Gastroesophageal sphincter (tissue), 4 donors: ENCODE results near the gene CDKN3. TPM values are rescaled to one million over a fixed set of nuclear protein-coding genes. Genes with fewer than 3 reads are reported as not detected.
"Not testable (repeated sequence)": the region's sequence is repeated elsewhere in the genome, so short reads cannot be mapped to it uniquely, and the experiment has no call there.

ENCODE experiments used
- ATAC-seq: fragments of 150-250 bp; one replicate; pipeline ENCODE4 v1.9.1; 2016; ENCODE audit warnings: mild to moderate bottlenecking, moderate library complexity
- H3K27ac ChIP-seq, 4 donors: fragments of 200-600 bp; sonication (generic) in 3 of 4; 1 replicate in 3 of 4; 2 replicates in 1 of 4; pipeline ENCODE4 v1.5.1; 2016 to 2019
- H3K27me3 ChIP-seq: fragments of 200-600 bp; sonication (generic); one replicate; pipeline ENCODE4 v1.5.1; 2019
- H3K36me3 ChIP-seq, 2 donors: fragments of 200-600 bp; sonication (generic); one replicate each; pipeline ENCODE4 v1.5.1; 2019; ENCODE audit warnings: control low read depth in 1 of 2
- H3K4me1 ChIP-seq, 3 donors: fragments of 200-600 bp; sonication (generic); 1 replicate in 2 of 3; 2 replicates in 1 of 3; pipeline ENCODE4 v1.5.1; 2016 to 2019; ENCODE audit warnings: control low read depth in 2 of 3
- H3K4me3 ChIP-seq, 2 donors: fragments of 200-600 bp; sonication (generic); one replicate each; pipeline ENCODE4 v1.5.1; 2019; ENCODE audit warnings: mild to moderate bottlenecking in 1 of 2, moderate library complexity in 1 of 2
- H3K9me3 ChIP-seq, 3 donors: fragments of 200-600 bp; sonication (generic); one replicate each; pipeline ENCODE4 v1.5.1; 2017 to 2019; ENCODE audit warnings: control low read depth in 2 of 3
- CTCF ChIP-seq, 4 experiments: fragments of 200-600 bp in 2 of 4; fragments of 450-650 bp in 2 of 4; sonication (generic) in 1 of 4; IDR thresholded peaks; one replicate each; pipeline ENCODE4 v1.5.1; 2017 to 2019; ENCODE audit warnings: antibody characterized with exemption in 4 of 4, mild to moderate bottlenecking in 2 of 4, moderate library complexity in 2 of 4
- EP300 ChIP-seq: sonication (generic); formaldehyde crosslinking; IDR thresholded peaks from one replicate; pipeline ENCODE4 v1.6.1; 2017; ENCODE audit warnings: antibody characterized with exemption, mild to moderate bottlenecking
- POLR2A ChIP-seq, 2 donors: fragments of 450-650 bp; IDR thresholded peaks; one replicate each; pipeline ENCODE4 v1.6.1; 2017; ENCODE audit warnings: antibody characterized with exemption in 2 of 2, mild to moderate bottlenecking in 2 of 2, moderate library complexity in 1 of 2
- POLR2AphosphoS5 ChIP-seq: sonication (generic); formaldehyde crosslinking; IDR thresholded peaks from one replicate; pipeline ENCODE4 v1.6.1; 2017; ENCODE audit warnings: antibody characterized with exemption
- WGBS, 2 donors: methylation state at CpG; one replicate each; pipeline ENCODE4 v1.1.5; 2018; ENCODE audit warnings: low coverage in 1 of 2; 5-methylcytosine and 5-hydroxymethylcytosine counted together
- total RNA-seq, 4 donors: library from RNA; depleted of rRNA; stranded (reverse); fragments of >200 nt; gene quantifications; one replicate each; pipeline ENCODE4 v1.1.0, GENCODE V29; 2016

Gene CDKN3
- total RNA-seq, 4 donors from 2014 or later, result 2.0 to 3.1 (median 3.0) TPM; not detected in 1

- peaks cover 0 to 10% (median 6%) of the 10 kb centered on the region in 3 donors for H3K4me1 ChIP-seq
- 93 to 100% methylated on average over 2 to 10 of the region's 27 CpGs for WGBS, 2 donors
- no peaks in the 10 kb centered on the region for H3K36me3 ChIP-seq
- no peaks in the 10 kb centered on the region for H3K27me3 ChIP-seq
- no peak for TF ChIP-seq POLR2AphosphoS5
- TF ChIP-seq CTCF (IDR thresholded peaks at IDR 0.05), result no peak
- no peak for TF ChIP-seq EP300
- no peak for TF ChIP-seq POLR2A (IDR thresholded peaks at IDR 0.05)
- H3K9me3 ChIP-seq, result no peaks in the 10 kb centered on the region
- H3K27ac ChIP-seq, result no peak overlapping the region
- no peak for ATAC-seq
- H3K4me3 ChIP-seq, result no peak overlapping the region
These were observed 2.2 kb upstream of the CDKN3 start for GRCh38 chr14:54394596-54394995.

GRCh38 chr14:54395284-54395683 is 1.5 kb upstream of the CDKN3 start:
- Histone ChIP-seq H3K27me3 (no peaks in the 10 kb centered on the region), H3K4me1 (peaks cover 0 to 10% (median 6%) of the 10 kb centered on the region in 3 donors), H3K36me3 (no peaks in the 10 kb centered on the region), H3K27ac (no peak overlapping the region), H3K9me3 (no peaks in the 10 kb centered on the region), H3K4me3 (no peak overlapping the region)
- WGBS, 2 donors, result 67 to 81% methylated on average over 3 to 4 of the region's 4 CpGs
- ATAC-seq, result no peak
- TF ChIP-seq POLR2AphosphoS5 (no peak), EP300 (no peak), CTCF (IDR thresholded peaks at IDR 0.05) (no peak), POLR2A (IDR thresholded peaks at IDR 0.05) (no peak)

GRCh38 chr14:54395716-54396115 is 1.1 kb upstream of the CDKN3 start:
- peaks cover 0 to 10% (median 6%) of the 10 kb centered on the region in 3 donors for H3K4me1 ChIP-seq
- H3K4me3 ChIP-seq, result no peak overlapping the region
- TF ChIP-seq EP300 (no peak), CTCF (IDR thresholded peaks at IDR 0.05) (no peak), POLR2A (IDR thresholded peaks at IDR 0.05) (no peak), POLR2AphosphoS5 (no peak)
- no peaks in the 10 kb centered on the region for H3K36me3 ChIP-seq
- no peaks in the 10 kb centered on the region for H3K27me3 ChIP-seq
- H3K9me3 ChIP-seq, result no peaks in the 10 kb centered on the region
- H3K27ac ChIP-seq, result no peak overlapping the region
- WGBS, 2 donors, result 97 to 100% methylated on average over 2 of the region's 2 CpGs
- ATAC-seq, result no peak

GRCh38 chr14:54396183-54396492 is 669 bp upstream of the CDKN3 start:
- no peak for TF ChIP-seq EP300
- 66 to 93% methylated on average over 6 to 9 of the region's 9 CpGs for WGBS, 2 donors
- no peaks in the 10 kb centered on the region for H3K9me3 ChIP-seq

GRCh38 chr14:54399560-54399959 is 2.8 kb downstream of the CDKN3 start:
- 89 to 94% methylated on average over 2 of the region's 2 CpGs for WGBS, 2 donors
- H3K4me3 ChIP-seq, result no peak overlapping the region
- H3K27ac ChIP-seq, result no peak overlapping the region
- no peaks in the 10 kb centered on the region for H3K9me3 ChIP-seq
- no peaks in the 10 kb centered on the region for H3K27me3 ChIP-seq
- peaks cover 0 to 10% (median 6%) of the 10 kb centered on the region in 3 donors for H3K4me1 ChIP-seq
- no peaks in the 10 kb centered on the region for H3K36me3 ChIP-seq
- TF ChIP-seq EP300 (no peak), CTCF (IDR thresholded peaks at IDR 0.05) (no peak), POLR2AphosphoS5 (no peak), POLR2A (IDR thresholded peaks at IDR 0.05) (no peak)
- no peak for ATAC-seq

More at GRCh38 chr14:54396183-54396492, 669 bp upstream of the CDKN3 start:
- Histone ChIP-seq H3K27me3 (no peaks in the 10 kb centered on the region), H3K4me1 (peaks cover 0 to 10% (median 6%) of the 10 kb centered on the region in 3 donors), H3K4me3 (peak overlapping the region; percentile 25 to 70), H3K27ac (peak overlapping the region in 2 of 4 donors; percentile 33 to 68), H3K36me3 (no peaks in the 10 kb centered on the region)
- ATAC-seq, result no peak

- not testable (repeated sequence) for H3K36me3 ChIP-seq, H3K4me3 ChIP-seq, H3K9me3 ChIP-seq, ATAC-seq, H3K4me1 ChIP-seq, H3K27me3 ChIP-seq, H3K27ac ChIP-seq
- 70 to 79% methylated on average over 5 to 6 of the region's 6 CpGs for WGBS, 2 donors
These were observed 6.7 kb downstream of the CDKN3 start for GRCh38 chr14:54403401-54404005.
